Heart left ventricle (tissue), 16 donors: ENCODE results near the gene OSGIN1. TPM values are rescaled to one million over a fixed set of nuclear protein-coding genes. Genes with fewer than 3 reads are reported as not detected.
A peak's percentile ranks its signal among the peaks of the same experiment; 100 is the strongest.

Source experiments
- ATAC-seq, 4 donors: fragments of 200-7000 bp; cut with Tn5 transposase; one replicate each; pipeline ENCODE4 v1.9.1; 2020 to 2022; ENCODE audit warnings: moderate library complexity in 4 of 4, mild to moderate bottlenecking in 3 of 4, moderate number of reproducible peaks in 1 of 4
- DNase-seq, 5 donors: peaks; one replicate each; pipeline ENCODE4 v3.0.0-alpha.2; 2020
- H3K27ac ChIP-seq, 12 donors: fragments of 200-600 bp; sonication (generic) in 4 of 12; one replicate each; pipeline versions ENCODE4 v1.5.0 to v1.8.0; 2016 to 2022; ENCODE audit warnings: mild to moderate bottlenecking in 2 of 12
- H3K27me3 ChIP-seq, 9 donors: fragments of 200-600 bp; sonication (generic) in 2 of 9; one replicate each; pipeline versions ENCODE4 v1.5.1 to v1.8.0; 2016 to 2022; ENCODE audit warnings: mild to moderate bottlenecking in 3 of 9
- H3K36me3 ChIP-seq, 9 donors: fragments of 200-600 bp; sonication (generic) in 2 of 9; one replicate each; pipeline versions ENCODE4 v1.5.0 to v1.8.0; 2018 to 2022; ENCODE audit warnings: mild to moderate bottlenecking in 2 of 9
- H3K4me1 ChIP-seq, 12 donors: fragments of 200-600 bp; sonication (generic) in 4 of 12; one replicate each; pipeline versions ENCODE4 v1.5.0 to v1.8.0; 2016 to 2022; ENCODE audit warnings: mild to moderate bottlenecking in 3 of 12
- H3K4me3 ChIP-seq, 12 donors: fragments of 200-600 bp; sonication (generic) in 4 of 12; one replicate each; pipeline versions ENCODE4 v1.5.0 to v1.8.0; 2017 to 2022; ENCODE audit warnings: mild to moderate bottlenecking in 9 of 12, moderate library complexity in 4 of 12
- H3K9me3 ChIP-seq, 12 donors: fragments of 200-600 bp; sonication (generic) in 4 of 12; one replicate each; pipeline versions ENCODE4 v1.5.0 to v1.8.0; 2016 to 2022; ENCODE audit warnings: mild to moderate bottlenecking in 1 of 12
- POLR2A ChIP-seq, 2 donors: fragments of 450-650 bp; IDR thresholded peaks; one replicate each; pipeline ENCODE4 v1.6.1; 2017; ENCODE audit warnings: antibody characterized with exemption in 2 of 2, mild to moderate bottlenecking in 2 of 2, moderate library complexity in 2 of 2
- WGBS, 4 donors: extraction: QIAGEN DNeasy Blood & Tissue Kit in 2 of 4; methylation state at CpG; one replicate each; pipeline versions ENCODE4 v1.1.5 to v1.1.7; 2013 to 2018; 5-methylcytosine and 5-hydroxymethylcytosine counted together
- intact Hi-C, 10 donors: fragments of 100-400 bp; cut with DNase I; formaldehyde crosslinking; loops; one replicate each; pipeline versions ENCODE4 v1.11.1 to v1.14.2; 2022
- polyA plus RNA-seq, 2 donors: library from polyadenylated mRNA; stranded (reverse); fragments of 200-250 nt; gene quantifications; one replicate each; pipeline ENCODE4 v1.2.3, GENCODE V29; 2013
- total RNA-seq, 9 donors: library from RNA; depleted of rRNA in 2 of 9; stranded (reverse); fragments of >200 nt in 2 of 9; fragmentation: NEBNext Ultra II Directional in 3 of 9; extraction: Animal tissue kit (Norgen Biotek cat#: 25700) in 3 of 9; gene quantifications; one replicate each; pipeline versions ENCODE4 v1.1.0 to v1.2.4, GENCODE V29; 2016 to 2023
- TF ChIP-seq, protein P1 (sequence below), 12 donors: fragments of 200-600 bp; sonication (generic) in 4 of 12; IDR thresholded peaks; one replicate each; pipeline versions ENCODE4 v1.5.0 to v1.8.0; 2018 to 2022; ENCODE audit warnings: antibody characterized with exemption in 12 of 12, mild to moderate bottlenecking in 5 of 12
- donor health status: ischemic (EF 13 %, LVEDD 7.1; RV severe dilation, severe dysfunction).
- donor health status: healthy with polysubstance abuse.
- donor health status: DM: no; HTN: yes; CAD: no.
- donor health status: DM: no; HTN: no; CAD: no.
- donor health status: ischemic (EF 25% LVEDD 6.9; RV normal size, moderate dysfunction).
- donor health status: ischemic (EF 25% LVEDD 5.7; RV mildly dilated, moderate dysfunction).
- donor health status: healthy.
- donor health status: DM: yes; HTN: yes; CAD: no.
- donor health status: ischemic (EF 35%, LVEDD 5.7; RV mildly dilated, moderate dysfunction).
- donor health status: nonischemic (EF 11% LVEDD 7.7; RV severe dilation, severe dysfunction).
- donor health status: DM: yes; HTN: yes; CAD: no.
- donor health status: PGD.
- donor health status: ischemic (EF 29% LVEDD 5.4; RV normal size, mild dysfunction).
- donor health status: nonischemic (EF 23%, LVEDD 6.1; RV moderate dilation, normal function).

The OSGIN1 gene
- total and polyA plus RNA-seq, 11 donors: 3.3 to 12.8 (median 7.0) TPM

GRCh38 chr16:83968891-83969649, 16.0 kb downstream of the OSGIN1 start:
- peaks cover 0 to 19% (median 0%) of the 10 kb centered on the region in 9 donors for H3K36me3 ChIP-seq
- H3K27me3 ChIP-seq: peaks cover 0 to 10% (median 0%) of the 10 kb centered on the region in 9 donors
- intact Hi-C loops: loop anchor here in 7 of 10 donors (1.0 to 10.0 kb wide), 7 partner anchors 93 to 516 kb away; no protein-coding TSS in a partner anchor
- DNase-seq (peak in 2 of 5 donors; percentile 24 to 63), ATAC-seq (no peak)
- peak overlapping the region in 1 of 12 donors; percentile 56 for H3K4me3 ChIP-seq
- peaks cover 0 to 9% (median 0%) of the 10 kb centered on the region in 12 donors for H3K4me1 ChIP-seq
- TF ChIP-seq, protein P1, sequence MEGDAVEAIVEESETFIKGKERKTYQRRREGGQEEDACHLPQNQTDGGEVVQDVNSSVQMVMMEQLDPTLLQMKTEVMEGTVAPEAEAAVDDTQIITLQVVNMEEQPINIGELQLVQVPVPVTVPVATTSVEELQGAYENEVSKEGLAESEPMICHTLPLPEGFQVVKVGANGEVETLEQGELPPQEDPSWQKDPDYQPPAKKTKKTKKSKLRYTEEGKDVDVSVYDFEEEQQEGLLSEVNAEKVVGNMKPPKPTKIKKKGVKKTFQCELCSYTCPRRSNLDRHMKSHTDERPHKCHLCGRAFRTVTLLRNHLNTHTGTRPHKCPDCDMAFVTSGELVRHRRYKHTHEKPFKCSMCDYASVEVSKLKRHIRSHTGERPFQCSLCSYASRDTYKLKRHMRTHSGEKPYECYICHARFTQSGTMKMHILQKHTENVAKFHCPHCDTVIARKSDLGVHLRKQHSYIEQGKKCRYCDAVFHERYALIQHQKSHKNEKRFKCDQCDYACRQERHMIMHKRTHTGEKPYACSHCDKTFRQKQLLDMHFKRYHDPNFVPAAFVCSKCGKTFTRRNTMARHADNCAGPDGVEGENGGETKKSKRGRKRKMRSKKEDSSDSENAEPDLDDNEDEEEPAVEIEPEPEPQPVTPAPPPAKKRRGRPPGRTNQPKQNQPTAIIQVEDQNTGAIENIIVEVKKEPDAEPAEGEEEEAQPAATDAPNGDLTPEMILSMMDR (IDR thresholded peaks at IDR 0.05): no peak
- TF ChIP-seq POLR2A (IDR thresholded peaks at IDR 0.05): no peak
- no peak overlapping the region for H3K27ac ChIP-seq
- H3K9me3 ChIP-seq: no peaks in the 10 kb centered on the region
- 11 to 22% (median 15%) methylated on average over 22 to 45 of the region's 45 CpGs for WGBS, 4 donors

- peak in 2 of 5 donors; percentile 17 to 62 for DNase-seq
- peaks cover 0 to 9% (median 0%) of the 10 kb centered on the region in 12 donors for H3K4me1 ChIP-seq
- WGBS, 4 donors: 62 to 77% (median 70%) methylated on average over 7 to 18 of the region's 18 CpGs
- H3K9me3 ChIP-seq: no peaks in the 10 kb centered on the region
- TF ChIP-seq, protein P1 (IDR thresholded peaks at IDR 0.05): no peak
- no peak for TF ChIP-seq POLR2A (IDR thresholded peaks at IDR 0.05)
- H3K27ac ChIP-seq: no peak overlapping the region
- H3K4me3 ChIP-seq: no peak overlapping the region
- intact Hi-C loops: loop anchor here in 9 of 10 donors (2.0 to 10.0 kb wide), 9 partner anchors 92 to 515 kb away; no protein-coding TSS in a partner anchor
- no peak for ATAC-seq
- H3K27me3 ChIP-seq: peaks cover 0 to 10% (median 0%) of the 10 kb centered on the region in 9 donors
- H3K36me3 ChIP-seq: peaks cover 0 to 16% (median 0%) of the 10 kb centered on the region in 9 donors
Observed at GRCh38 chr16:83969771-83970429, 16.9 kb downstream of the OSGIN1 start.

DNA sequence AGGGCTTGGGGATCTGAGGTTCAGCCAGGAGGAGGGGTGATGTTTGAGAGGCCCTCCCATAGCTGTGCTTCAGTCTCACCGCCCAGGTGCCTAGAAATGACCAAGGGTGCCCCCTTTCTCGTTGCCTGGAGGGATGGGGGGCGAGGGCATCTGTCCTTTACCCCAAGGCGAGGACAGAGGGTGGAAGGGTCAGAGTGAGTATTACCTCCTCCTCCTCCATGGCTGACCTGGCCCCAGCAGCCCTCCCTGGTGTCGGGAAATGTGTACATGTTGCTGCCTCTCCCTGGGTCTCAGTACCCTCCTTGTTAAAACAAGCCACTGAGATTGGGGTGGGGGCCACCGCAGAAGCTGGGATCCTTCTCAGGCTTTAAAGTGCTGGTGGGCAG, 17.4 kb downstream of the OSGIN1 start:
- WGBS, 4 donors: 85 to 88% (median 87%) methylated on average over 6 of the region's 6 CpGs
- DNase-seq: peak in 1 of 5 donors; percentile 19

More for the DNA sequence above, 17.4 kb downstream of the OSGIN1 start:
- Histone ChIP-seq H3K4me1 (peaks cover 0 to 9% (median 0%) of the 10 kb centered on the region in 12 donors), H3K36me3 (peaks cover 0 to 11% (median 0%) of the 10 kb centered on the region in 9 donors), H3K4me3 (no peak overlapping the region), H3K9me3 (no peaks in the 10 kb centered on the region), H3K27me3 (peaks cover 0 to 10% (median 0%) of the 10 kb centered on the region in 9 donors), H3K27ac (no peak overlapping the region)
- TF ChIP-seq POLR2A (IDR thresholded peaks at IDR 0.05): no peak
- TF ChIP-seq, protein P1 (IDR thresholded peaks at IDR 0.05): no peak
- intact Hi-C loops: loop anchor here in 4 of 10 donors (5.0 to 10.0 kb wide), 4 partner anchors 92 to 344 kb away; no protein-coding TSS in a partner anchor
- no peak for ATAC-seq
